HTR-8/SVneo (cell line): ENCODE results near the gene BMPR1B.
"Not testable (repeated sequence)": the region's sequence is repeated elsewhere in the genome, so short reads cannot be mapped to it uniquely, and the experiment has no call there.

ENCODE experiments used
- DNase-seq: peaks from one replicate; pipeline ENCODE4 v3.0.0; 2011; ENCODE audit warnings: low spot score, mixed read lengths; ENCODE audit not compliant: insufficient read length
- FAIRE-seq: peaks from 2 replicates; lab custom pipeline; 2011; peaks lifted over from hg19 to GRCh38; lab: Jason Lieb, UNC

The BMPR1B gene

DNA sequence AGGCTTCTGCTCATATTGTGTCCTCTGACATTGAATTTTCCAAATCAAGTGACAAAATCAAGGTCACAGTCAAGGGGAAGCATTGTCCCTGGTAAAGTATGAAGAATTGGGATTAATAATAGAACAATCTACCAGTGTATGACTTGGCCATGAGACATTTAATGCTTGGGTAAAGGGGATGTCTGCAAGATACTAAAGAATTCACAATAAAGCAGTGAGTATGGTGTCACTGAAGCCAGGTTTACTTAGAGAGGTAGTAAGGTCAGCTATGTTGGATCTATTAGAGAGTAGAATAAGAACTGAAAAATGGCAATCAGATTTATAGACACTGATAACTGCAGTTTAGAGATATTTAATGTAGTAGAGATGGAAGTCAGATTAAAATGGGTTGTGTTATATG, 349.2 kb downstream of the BMPR1B start:
- FAIRE-seq (no peak), DNase-seq (no peak)

DNA sequence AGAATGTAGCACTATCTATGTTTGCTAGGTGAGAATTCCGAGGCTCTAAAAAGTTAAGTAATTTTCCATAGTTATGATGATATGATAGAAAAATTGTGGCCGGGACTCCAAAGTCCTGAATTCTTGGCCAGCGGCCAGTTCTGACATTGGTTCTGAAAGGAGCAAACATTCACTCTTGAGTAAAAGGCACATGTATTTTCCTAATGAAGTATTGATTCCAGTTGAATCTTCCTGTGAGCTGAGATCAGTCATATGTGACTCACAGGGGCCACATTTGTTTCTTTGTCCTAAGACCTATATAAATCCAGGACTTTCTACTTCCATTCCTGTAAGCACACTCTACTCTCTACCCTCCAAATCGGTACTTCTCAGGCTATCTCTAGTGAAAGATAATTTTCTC, 349.9 kb downstream of the BMPR1B start:
- DNase-seq (no peak), FAIRE-seq (no peak)

DNA sequence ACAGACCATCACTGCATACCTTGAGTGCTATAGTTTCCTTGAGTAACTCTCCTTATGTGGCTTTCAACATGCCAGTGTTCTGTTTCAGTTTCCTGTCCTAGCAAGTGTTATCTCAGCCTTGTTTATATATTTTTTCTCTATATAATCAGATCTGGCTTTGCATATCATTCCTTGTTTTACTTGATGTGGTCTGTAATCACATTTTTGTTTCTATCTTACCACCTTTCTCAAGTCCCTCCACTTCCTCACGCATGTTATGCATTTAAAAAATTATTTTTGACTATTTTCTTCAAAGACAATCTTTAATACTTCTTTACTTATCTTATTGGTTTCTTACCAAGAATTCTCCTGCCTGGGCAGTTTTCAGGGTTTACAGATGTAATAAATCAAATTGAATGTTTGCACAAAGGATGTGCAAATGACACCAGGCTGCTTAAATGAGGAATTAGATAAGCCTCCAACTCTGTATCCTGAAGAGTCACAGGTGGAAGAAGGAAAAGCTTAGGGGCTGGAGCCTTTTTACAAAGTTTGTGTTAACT, 351.2 kb downstream of the BMPR1B start:
- no peak for FAIRE-seq
- no peak for DNase-seq

DNA sequence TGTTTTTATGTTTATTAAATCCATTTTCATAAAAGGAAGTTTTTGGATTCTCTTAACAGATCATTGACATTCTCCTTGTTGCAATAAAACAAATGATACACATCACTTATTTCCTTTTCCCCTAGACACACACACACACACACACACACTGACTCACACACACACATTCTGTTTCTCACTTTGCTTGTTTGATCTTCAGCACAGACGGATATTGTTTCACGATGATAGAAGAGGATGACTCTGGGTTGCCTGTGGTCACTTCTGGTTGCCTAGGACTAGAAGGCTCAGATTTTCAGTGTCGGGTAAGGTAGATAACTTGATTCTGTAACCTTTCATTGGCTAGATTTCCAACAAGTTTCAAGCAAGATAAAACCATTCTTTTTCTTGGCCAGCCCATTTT, 356.8 kb downstream of the BMPR1B start:
- DNase-seq (no peak), FAIRE-seq (no peak)

DNA sequence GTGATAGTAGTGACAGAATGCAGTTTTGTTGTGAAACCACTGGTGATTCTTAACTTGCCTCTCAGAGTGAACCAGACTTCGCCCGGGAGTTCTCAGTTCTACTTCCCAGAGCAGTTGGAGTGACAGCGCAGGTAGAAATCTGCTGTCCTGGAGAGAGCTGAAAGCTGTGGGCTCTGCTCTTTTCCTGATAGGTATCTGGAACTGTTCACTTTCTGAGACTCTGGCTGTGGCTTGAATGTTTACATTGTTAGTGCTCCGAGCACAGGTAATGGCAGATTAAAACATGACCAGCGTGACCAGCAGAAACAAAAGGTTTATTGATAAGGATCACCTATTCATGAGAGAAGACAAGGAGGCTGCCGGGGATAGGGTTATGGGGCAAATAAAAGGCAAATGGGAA, 360.7 kb downstream of the BMPR1B start:
- FAIRE-seq (no peak), DNase-seq (no peak)

DNA sequence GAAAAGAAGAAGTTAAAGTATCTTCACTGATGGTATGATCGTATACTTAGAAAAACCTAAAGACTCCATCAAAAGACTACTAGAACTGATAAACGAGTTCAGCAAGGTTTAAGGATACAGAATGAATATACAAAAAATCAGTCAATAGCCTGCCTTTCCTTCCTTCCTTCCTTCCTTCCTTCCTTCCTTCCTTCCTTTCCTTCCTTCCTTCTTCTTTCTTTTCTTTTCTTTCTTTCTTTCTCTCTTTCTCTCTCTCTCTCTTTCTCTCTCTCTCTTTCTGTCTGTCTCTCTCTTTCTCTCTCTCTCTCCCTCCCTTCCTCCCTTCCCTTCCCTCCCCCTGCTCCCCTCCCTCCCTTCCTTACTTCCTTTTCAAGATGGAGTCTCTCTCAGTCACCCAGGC, 362.7 kb downstream of the BMPR1B start:
- FAIRE-seq: no peak
- no peak for DNase-seq

DNA sequence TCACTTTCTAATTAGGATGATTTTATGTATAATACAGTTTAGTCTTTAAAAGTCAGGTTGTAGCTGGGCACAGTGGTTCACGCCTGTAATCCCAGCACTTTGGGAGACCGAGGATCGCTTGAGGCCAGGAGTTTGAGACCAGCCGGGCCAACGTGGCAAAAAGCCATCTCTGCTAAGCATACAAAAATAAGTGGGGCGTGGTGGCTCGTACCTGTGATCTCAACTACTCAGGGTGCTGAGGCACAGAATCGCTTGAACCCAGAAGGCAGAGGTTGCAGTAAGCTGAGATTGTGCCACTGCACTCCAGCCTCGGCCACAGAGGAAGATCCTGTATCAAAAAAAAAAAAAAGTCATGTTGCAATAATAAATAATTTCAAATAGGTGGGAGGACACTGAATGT, 364.2 kb downstream of the BMPR1B start:
- FAIRE-seq: no peak

DNA sequence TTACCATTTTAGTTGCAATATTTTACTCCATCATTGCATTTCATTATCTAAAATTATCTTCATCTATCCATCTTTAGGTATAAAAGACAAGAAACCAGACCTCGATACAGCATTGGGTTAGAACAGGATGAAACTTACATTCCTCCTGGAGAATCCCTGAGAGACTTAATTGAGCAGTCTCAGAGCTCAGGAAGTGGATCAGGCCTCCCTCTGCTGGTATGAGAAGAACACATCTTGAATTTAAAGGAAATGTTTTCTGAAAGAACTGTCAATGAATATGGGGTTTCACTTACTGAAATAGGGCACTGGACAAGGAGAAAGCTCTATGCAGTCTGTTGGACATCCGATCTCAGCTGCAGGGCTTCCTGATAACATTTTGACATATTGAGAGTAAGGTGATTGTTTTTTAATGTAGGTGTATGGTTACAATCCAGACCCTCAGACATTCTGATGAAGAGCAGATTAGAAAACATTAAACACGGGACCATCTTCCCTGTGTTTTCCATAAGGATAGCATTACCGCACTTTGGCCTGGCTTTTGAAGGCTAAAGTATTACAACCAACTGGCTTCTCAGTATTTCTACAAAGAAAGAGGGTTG, 367.2 kb downstream of the BMPR1B start:
- FAIRE-seq: no peak
- DNase-seq: peak; percentile 25

More for the DNA sequence above, 364.2 kb downstream of the BMPR1B start:
- DNase-seq: no peak

DNA sequence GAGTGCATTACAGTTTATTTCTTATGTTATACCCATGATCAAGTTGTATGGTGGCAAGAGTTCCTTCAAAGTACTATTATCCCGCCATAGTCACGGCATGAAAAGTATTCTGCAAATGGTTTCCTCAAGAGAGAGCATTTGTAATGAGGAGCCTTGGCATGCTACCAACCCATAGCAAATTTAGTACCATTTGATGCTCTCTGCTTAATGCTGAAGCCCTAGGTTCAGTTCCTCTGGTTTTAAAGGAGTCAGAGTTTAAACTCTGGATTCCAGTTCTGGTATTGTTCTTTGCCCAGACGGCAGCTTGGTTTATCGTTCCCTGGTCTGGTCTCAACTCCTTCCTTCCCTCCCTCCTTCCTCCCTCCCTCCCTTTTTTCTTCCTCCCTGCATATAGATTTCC, 371.3 kb downstream of the BMPR1B start:
- FAIRE-seq: no peak
- no peak for DNase-seq

DNA sequence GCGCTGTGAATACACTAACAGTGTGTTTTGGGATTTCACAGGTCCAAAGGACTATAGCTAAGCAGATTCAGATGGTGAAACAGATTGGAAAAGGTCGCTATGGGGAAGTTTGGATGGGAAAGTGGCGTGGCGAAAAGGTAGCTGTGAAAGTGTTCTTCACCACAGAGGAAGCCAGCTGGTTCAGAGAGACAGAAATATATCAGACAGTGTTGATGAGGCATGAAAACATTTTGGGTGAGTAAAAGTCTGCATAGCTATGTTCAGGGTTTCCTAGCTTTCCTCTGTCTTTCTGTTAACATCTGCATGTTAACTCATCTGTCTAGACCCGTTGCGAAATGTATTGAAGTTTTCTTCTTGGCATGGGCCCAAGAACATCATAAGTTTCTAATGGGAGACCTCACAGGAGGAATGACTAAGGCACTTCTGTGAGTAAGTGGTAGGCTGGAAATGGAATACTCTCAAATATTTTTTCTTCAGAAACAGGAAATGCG, 372.1 kb downstream of the BMPR1B start:
- DNase-seq (peak; percentile 41), FAIRE-seq (no peak)

DNA sequence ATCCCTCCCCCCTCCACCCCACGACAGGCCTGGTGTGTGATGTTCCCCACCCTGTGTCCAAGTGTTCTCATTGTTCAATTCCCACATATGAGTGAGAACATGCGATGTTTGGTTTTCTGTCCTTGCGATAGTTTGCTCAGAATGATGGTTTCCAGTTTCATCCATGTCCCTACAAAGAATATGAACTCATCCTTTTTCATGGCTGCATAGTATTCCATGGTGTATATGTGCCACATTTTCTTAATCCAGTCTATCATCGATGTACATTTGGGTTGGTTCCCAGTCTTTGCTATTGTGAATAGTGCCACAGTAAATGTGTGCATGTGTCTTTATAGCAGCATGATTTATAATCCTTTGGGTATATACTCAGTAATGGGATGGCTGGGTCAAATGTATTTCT, 376.3 kb downstream of the BMPR1B start:
- not testable (repeated sequence) for DNase-seq, FAIRE-seq

DNA sequence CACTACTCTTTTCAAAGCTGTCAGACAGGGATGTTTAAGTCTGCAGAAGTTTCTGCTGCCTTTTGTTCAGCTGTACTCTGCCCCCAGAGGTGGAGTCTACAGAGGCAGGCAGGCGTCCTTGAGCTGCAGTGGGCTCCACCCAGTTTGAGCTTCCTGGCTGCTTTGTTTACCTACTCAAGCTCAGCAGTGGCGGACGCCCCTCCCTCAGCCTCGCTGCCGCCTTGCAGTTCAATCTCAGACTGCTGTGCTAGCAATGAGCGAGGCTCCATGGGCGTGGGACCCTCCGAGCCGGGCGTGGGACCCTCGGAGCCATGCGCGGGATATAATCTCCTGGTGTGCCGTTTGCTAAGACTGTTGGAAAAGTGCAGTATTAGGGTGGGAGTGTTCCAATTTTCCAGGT, 381.7 kb downstream of the BMPR1B start:
- FAIRE-seq, DNase-seq: not testable (repeated sequence)

DNA sequence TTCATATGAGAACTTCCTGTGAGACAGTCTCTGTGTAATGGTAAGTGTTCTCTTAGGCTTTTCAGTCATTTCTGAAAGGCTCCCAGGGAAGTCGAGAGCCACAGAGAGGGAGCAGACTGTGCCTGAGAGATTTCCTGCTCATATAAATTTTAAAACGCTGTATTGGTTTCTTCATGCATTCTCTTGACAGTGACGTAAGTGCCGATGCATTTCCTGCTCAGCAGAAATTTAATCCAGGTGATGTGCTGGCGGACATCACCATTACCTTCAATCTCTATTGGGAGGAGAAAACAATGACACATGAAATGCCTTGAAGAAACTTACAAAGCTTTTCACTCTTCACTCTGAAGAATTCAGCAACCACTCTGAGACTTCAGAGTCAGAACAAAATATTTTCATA, 383.6 kb downstream of the BMPR1B start:
- no peak for DNase-seq
- no peak for FAIRE-seq

DNA sequence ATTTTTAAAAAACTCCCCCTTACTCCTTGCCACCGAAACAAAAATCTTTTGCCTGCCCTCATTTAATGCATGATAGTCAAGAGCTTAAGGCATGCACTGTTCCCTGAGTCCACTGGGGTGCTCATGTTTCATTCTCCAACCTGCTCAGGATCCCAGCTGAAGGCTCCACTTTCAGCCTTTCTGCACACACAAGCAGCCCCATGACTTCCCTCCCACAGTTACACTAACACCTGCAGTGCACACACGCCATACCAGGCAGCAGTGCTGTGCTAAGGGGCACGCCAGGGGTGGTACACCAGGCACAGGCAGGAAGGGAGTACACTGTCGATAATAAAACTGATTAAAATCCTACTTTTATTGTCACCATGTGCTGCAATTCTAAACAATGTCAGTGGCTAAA, 385.2 kb downstream of the BMPR1B start:
- no peak for DNase-seq
- FAIRE-seq: no peak

DNA sequence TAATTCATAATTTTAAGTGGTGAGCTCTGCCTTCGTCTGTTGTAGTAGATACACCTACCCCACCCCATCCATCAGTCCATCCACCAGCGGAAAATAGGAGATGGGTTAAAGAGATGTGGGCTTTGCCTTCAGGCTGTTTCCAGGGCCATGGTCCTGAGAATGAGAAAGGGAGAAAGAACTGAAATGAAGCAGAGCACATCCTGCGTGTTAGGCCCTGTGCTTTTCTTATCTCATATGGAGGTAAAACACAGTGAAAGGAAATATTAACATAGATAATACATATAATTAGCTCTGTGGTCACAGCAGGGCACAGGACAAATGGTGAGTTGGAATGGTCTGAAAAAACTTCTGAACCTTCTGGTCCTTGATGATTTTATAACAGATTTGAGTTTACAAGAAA, 393.5 kb downstream of the BMPR1B start:
- FAIRE-seq (no peak), DNase-seq (no peak)

DNA sequence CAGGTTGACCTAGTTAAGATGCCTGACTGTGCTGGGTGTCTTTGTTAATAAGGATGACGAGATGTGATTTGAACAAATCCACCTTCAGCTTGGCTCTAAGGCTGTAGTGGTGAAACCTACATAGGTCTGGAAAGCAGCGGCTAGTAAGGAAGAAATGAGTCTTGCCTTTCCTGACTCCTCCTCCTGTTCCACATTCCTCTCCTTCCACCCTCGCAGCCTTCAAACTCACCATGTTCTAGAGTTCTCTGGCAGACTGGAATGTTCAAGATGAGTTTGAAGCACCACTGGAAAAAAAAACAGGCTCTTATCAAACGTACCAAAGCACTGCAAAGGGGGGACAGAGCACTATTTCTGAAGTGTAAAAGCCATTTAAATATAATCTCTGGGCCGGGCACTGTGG, 395.4 kb downstream of the BMPR1B start:
- no peak for DNase-seq
- FAIRE-seq: no peak

DNA sequence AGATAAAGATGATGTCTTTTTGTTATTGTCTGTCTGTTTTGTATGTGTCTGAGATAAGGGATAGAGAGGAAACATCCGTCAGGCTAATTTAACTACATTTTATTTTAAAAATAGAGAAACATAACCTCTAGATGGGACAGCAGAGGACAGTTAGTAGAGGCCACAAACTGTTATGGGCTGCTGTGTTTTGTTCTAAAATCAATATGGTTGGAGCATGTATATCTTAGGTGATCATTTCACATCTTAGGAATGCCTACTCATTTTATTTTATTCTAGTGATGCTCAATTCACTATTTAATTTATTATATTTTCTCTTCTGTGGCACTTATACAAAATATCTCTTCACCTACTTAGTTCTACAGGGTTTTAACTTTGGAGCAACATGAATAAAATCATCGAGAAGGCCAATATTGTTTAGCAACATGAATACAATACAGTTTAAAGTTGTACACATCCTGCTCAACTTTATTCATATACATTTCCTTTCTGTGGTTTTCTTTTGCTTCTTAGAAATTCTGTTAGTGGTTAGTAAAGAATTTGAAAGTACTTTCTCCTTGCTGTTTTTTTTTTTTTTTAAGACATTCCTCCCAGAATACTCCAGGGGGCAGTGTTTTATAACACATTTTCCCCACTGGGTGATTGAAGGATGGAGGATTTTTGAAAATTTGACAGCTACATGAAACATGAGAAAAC, 398.1 kb downstream of the BMPR1B start:
- peak; percentile 17 for DNase-seq
- no peak for FAIRE-seq

DNA sequence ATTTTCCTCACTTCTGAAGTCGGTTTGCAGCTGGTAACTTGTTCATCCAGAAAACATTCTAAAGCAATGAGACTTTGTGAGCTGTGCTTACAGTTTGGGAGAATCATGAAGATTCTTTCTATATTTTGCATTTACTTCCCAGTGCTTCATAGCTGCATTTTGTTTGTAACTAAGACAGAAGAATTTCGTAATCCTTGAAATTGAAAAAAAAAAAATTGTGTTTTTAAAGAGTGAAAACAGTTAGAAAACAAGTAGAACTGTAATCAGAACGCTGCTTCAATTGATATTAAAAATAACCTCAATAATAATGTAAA, 398.7 kb downstream of the BMPR1B start:
- FAIRE-seq (no peak), DNase-seq (no peak)

DNA sequence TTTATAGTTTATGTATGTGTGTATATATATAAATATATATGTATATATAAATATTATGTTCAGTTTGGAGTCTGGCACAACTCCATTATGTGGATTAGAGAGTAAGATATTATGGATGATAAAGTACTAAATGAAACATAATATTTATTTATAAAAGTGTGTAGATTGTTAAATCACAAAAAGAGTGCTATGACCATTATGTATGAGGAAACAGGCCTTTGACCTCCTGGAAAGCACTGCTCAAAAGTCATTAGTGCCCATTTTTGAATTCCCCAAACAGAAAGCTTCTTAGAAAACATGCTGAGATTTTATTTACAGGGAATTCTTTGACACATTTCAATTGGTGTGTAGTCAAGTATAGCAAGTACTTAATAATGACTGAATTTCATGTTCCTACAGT, 399.8 kb downstream of the BMPR1B start:
- DNase-seq (no peak), FAIRE-seq (no peak)

DNA sequence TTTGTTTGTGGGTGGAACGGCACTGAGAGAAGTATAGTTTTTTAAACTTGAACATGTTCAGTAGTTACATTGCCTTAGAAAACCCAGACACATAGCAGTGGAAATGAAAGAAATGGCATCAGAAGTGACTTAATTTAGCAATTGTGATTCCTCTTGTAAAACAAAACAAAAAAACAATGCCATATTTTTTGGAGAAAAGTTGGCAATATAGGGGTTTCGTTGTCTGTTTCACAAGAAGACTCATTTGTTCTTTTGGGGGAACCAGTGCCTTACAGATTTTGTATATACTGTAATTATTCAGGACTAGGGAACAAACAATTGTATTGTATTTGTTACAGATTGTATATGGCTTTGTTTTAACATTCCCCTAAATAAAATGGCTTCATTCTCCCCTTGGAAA, 400.3 kb downstream of the BMPR1B start:
- no peak for FAIRE-seq
- DNase-seq: no peak

DNA sequence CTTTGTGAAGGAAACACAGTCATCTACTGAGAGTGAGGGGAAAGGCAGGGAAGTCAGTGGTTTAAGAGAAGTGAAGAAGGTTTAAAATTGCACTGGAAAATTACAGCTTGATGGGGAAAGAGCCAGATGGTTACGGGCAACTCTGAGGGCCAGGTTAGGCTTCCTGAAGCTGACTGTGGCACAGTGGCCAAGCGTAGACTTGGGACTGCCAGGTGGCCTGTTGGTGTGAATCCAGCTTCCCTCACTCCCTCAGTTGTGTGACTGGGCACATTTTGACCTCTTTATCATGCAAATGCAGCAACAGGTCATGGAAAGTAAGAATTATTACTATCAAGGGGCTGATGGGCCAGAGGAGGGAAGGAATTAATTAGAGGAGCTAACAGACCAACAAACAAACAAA, 400.9 kb downstream of the BMPR1B start:
- no peak for DNase-seq
- FAIRE-seq: no peak

DNA sequence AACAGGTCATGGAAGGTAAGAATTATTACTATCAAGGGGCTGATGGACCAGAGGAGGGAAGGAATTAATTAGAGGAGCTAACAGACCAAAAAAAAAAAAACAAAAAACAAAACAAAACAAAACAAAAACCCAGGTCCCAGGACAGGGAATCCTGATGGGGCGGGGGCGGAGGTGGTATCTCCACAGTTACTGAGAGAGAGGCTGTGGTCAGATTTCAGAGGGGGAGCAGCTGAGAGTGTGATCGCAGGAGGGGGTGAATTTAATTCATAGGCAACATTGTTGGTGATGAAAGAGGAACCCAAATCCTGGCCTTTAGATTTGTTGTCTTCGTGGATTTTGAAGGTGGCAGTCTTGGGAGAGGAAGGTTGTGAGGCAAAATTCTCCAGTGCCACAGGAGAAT, 401.6 kb downstream of the BMPR1B start:
- FAIRE-seq (no peak), DNase-seq (no peak)
